HepG2 (cell line): ENCODE measurements around the gene MEIOB. TPM values are rescaled to one million over a fixed set of nuclear protein-coding genes. Genes with fewer than 3 reads are reported as not detected.
A peak's percentile ranks its signal among the peaks of the same experiment; 100 is the strongest.

Experiments used
- GATA4 ChIP-seq: sonication (generic); IDR thresholded peaks from 2 replicates; pipeline ENCODE4 v1.6.1; 2016; ENCODE audit warnings: antibody characterized with exemption, low read depth, borderline replicate concordance
- GZF1 ChIP-seq: sonication (generic); formaldehyde crosslinking; IDR thresholded peaks from 2 replicates; pipeline ENCODE4 v1.5.1; 2020; ENCODE audit warnings: mild to moderate bottlenecking, missing genetic modification reagents
- HDAC1 ChIP-seq: sonication (generic); formaldehyde crosslinking; IDR thresholded peaks from 2 replicates; pipeline ENCODE4 v1.5.1; 2020; ENCODE audit warnings: mild to moderate bottlenecking, missing genetic modification reagents
- HDAC2 ChIP-seq: sonication (generic); formaldehyde crosslinking; IDR thresholded peaks from 2 replicates; pipeline ENCODE4 v1.4.0; 2020; ENCODE audit warnings: missing genetic modification reagents
- PAWR ChIP-seq: sonication (generic); formaldehyde crosslinking; IDR thresholded peaks from 2 replicates; pipeline ENCODE4 v1.4.0; 2020; ENCODE audit warnings: missing genetic modification reagents, mild to moderate bottlenecking, borderline replicate concordance
- SP5 ChIP-seq: IDR thresholded peaks from 2 replicates; pipeline ENCODE4 v1.6.1; 2016; ENCODE audit warnings: low read depth, borderline replicate concordance
- SRY ChIP-seq: sonication (generic); formaldehyde crosslinking; IDR thresholded peaks from 2 replicates; pipeline ENCODE4 v1.8.0; 2022; ENCODE audit warnings: mild to moderate bottlenecking, missing genetic modification reagents
- THAP11 ChIP-seq: IDR thresholded peaks from 2 replicates; pipeline ENCODE4 v1.6.1; 2016; ENCODE audit warnings: missing biosample characterization, missing genetic modification reagents
- XRCC5 ChIP-seq: fragments of 200-400 bp; formaldehyde crosslinking; optimal IDR thresholded peaks from 2 replicates; pipeline ENCODE3; 2017; ENCODE audit warnings: mild to moderate bottlenecking, low read length
- YEATS4 ChIP-seq: sonication (generic); formaldehyde crosslinking; IDR thresholded peaks from 2 replicates; pipeline ENCODE4 v1.4.0; 2020; ENCODE audit warnings: missing genetic modification reagents, borderline replicate concordance
- ZC3H13 ChIP-seq: sonication (generic); formaldehyde crosslinking; IDR thresholded peaks from 2 replicates; pipeline ENCODE4 v1.8.1; 2023; ENCODE audit warnings: mild to moderate bottlenecking, missing genetic modification reagents, moderate library complexity
- ZFY ChIP-seq: sonication (generic); formaldehyde crosslinking; IDR thresholded peaks from 2 replicates; pipeline ENCODE4 v1.4.0; 2020; ENCODE audit warnings: missing genetic modification reagents
- ZNF207 ChIP-seq: fragments of 450-650 bp; IDR thresholded peaks from 2 replicates; pipeline ENCODE4 v1.6.1; 2016; ENCODE audit warnings: antibody characterized with exemption, borderline replicate concordance
- ZNF343 ChIP-seq: sonication (generic); formaldehyde crosslinking; IDR thresholded peaks from 2 replicates; pipeline ENCODE4 v1.4.0; 2020; ENCODE audit warnings: mild to moderate bottlenecking, missing genetic modification reagents
- ZNF574 ChIP-seq: sonication (generic); formaldehyde crosslinking; IDR thresholded peaks from 2 replicates; pipeline ENCODE4 v1.4.0; 2020; ENCODE audit warnings: missing genetic modification reagents
- polyA plus RNA-seq, 8 experiments: library from polyadenylated mRNA; depleted of rRNA in 3 of 8; stranded (reverse) in 7 of 8; unstranded in 1 of 8; fragments of >200 nt; fragmentation: Illumina TruSeq in 4 of 8; extraction: Trizol in 4 of 8; gene quantifications; 2 replicates each; pipeline versions ENCODE4 v1.2.1 to v1.2.3, GENCODE V29; 2011 to 2016; ENCODE audit warnings: low read depth in 4 of 8, missing spikeins in 1 of 8, mixed read lengths in 1 of 8; ENCODE audit not compliant: insufficient read depth in 1 of 8
- total RNA-seq, 5 experiments: library from RNA; depleted of rRNA; stranded (reverse); fragments of >200 nt; fragmentation: Illumina TruSeq; extraction: Trizol; gene quantifications; 2 replicates each; pipeline ENCODE4 v1.2.3, GENCODE V29; 2016; ENCODE audit warnings: low read depth in 1 of 5
- TF ChIP-seq, protein P1 (sequence below): sonication (generic); formaldehyde crosslinking; IDR thresholded peaks from 2 replicates; pipeline ENCODE4 v1.9.0; 2022; ENCODE audit warnings: missing genetic modification reagents, mild to moderate bottlenecking, borderline replicate concordance
- TF ChIP-seq, protein P2 (sequence below), 2 experiments: fragments of 450-650 bp in 1 of 2; sonication (generic) in 1 of 2; formaldehyde crosslinking; IDR thresholded peaks; 2 replicates each; pipeline versions ENCODE4 v1.5.0 to v1.8.0; 2020 to 2022; ENCODE audit warnings: mild to moderate bottlenecking in 1 of 2, missing genetic modification reagents in 1 of 2
- TF ChIP-seq, protein P3 (sequence below): sonication (generic); formaldehyde crosslinking; IDR thresholded peaks from 2 replicates; pipeline ENCODE4 v1.4.0; 2020; ENCODE audit warnings: missing genetic modification reagents
- TF ChIP-seq, protein P4 (sequence below): IDR thresholded peaks from 2 replicates; pipeline ENCODE4 v1.6.1; 2016; ENCODE audit warnings: mild to moderate bottlenecking

The MEIOB gene
- total and polyA plus RNA-seq, 2 of the 13 experiments (the other 11 are each of a cell fraction or from before 2014, with no cell fraction given), result 0.17 TPM; not detected in 1

DNA sequence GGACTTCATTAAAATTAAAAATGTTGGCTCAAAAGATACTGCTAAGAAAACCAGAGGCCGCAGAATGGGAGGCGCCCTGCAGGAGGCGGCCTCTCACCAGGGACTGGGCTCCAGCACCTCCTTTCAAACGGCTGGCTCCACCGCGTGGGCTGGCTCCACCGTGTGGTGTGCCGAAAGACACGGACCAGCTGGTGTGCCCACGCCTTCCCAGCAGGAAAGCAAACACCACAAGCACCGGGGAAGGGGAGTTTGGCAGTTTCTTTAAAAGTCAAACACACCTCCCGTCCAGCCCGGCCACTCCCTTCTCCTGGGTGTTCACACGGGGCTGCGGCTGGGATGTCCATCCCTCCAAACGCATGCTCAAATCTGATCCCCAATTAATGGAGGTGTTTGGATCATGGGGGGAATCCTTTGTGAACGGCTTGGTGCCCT lies 59.2 kb downstream of the MEIOB start (continued):
- TF ChIP-seq, protein P1, sequence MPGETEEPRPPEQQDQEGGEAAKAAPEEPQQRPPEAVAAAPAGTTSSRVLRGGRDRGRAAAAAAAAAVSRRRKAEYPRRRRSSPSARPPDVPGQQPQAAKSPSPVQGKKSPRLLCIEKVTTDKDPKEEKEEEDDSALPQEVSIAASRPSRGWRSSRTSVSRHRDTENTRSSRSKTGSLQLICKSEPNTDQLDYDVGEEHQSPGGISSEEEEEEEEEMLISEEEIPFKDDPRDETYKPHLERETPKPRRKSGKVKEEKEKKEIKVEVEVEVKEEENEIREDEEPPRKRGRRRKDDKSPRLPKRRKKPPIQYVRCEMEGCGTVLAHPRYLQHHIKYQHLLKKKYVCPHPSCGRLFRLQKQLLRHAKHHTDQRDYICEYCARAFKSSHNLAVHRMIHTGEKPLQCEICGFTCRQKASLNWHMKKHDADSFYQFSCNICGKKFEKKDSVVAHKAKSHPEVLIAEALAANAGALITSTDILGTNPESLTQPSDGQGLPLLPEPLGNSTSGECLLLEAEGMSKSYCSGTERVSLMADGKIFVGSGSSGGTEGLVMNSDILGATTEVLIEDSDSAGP, result peak; percentile 23; the same call in 1 of the 2 replicates
- no peak for TF ChIP-seq GZF1 (CRISPR knock-in tag)
- TF ChIP-seq, protein P2, sequence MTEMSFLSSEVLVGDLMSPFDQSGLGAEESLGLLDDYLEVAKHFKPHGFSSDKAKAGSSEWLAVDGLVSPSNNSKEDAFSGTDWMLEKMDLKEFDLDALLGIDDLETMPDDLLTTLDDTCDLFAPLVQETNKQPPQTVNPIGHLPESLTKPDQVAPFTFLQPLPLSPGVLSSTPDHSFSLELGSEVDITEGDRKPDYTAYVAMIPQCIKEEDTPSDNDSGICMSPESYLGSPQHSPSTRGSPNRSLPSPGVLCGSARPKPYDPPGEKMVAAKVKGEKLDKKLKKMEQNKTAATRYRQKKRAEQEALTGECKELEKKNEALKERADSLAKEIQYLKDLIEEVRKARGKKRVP (CRISPR knock-in tag; IDR thresholded peaks at IDR 0.05), result no peak
- no peak for TF ChIP-seq GATA4
- peak; percentile 50; the same call in 1 of the 2 replicates for TF ChIP-seq ZNF574 (CRISPR knock-in tag)
- peak; percentile 36; the same call in 1 of the 2 replicates for TF ChIP-seq HDAC1 (CRISPR knock-in tag)
- TF ChIP-seq, protein P3, sequence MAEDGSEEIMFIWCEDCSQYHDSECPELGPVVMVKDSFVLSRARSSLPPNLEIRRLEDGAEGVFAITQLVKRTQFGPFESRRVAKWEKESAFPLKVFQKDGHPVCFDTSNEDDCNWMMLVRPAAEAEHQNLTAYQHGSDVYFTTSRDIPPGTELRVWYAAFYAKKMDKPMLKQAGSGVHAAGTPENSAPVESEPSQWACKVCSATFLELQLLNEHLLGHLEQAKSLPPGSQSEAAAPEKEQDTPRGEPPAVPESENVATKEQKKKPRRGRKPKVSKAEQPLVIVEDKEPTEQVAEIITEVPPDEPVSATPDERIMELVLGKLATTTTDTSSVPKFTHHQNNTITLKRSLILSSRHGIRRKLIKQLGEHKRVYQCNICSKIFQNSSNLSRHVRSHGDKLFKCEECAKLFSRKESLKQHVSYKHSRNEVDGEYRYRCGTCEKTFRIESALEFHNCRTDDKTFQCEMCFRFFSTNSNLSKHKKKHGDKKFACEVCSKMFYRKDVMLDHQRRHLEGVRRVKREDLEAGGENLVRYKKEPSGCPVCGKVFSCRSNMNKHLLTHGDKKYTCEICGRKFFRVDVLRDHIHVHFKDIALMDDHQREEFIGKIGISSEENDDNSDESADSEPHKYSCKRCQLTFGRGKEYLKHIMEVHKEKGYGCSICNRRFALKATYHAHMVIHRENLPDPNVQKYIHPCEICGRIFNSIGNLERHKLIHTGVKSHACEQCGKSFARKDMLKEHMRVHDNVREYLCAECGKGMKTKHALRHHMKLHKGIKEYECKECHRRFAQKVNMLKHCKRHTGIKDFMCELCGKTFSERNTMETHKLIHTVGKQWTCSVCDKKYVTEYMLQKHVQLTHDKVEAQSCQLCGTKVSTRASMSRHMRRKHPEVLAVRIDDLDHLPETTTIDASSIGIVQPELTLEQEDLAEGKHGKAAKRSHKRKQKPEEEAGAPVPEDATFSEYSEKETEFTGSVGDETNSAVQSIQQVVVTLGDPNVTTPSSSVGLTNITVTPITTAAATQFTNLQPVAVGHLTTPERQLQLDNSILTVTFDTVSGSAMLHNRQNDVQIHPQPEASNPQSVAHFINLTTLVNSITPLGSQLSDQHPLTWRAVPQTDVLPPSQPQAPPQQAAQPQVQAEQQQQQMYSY (CRISPR knock-in tag), result no peak
- no peak for TF ChIP-seq SRY
- peak; percentile 24; the same call in 1 of the 2 replicates for TF ChIP-seq SP5 (CRISPR knock-in tag)
- TF ChIP-seq XRCC5, result peak; percentile 91
- peak; percentile 27; the same call in 1 of the 2 replicates for TF ChIP-seq ZFY (CRISPR knock-in tag)
- TF ChIP-seq ZNF207, result no peak
- TF ChIP-seq, protein P4, sequence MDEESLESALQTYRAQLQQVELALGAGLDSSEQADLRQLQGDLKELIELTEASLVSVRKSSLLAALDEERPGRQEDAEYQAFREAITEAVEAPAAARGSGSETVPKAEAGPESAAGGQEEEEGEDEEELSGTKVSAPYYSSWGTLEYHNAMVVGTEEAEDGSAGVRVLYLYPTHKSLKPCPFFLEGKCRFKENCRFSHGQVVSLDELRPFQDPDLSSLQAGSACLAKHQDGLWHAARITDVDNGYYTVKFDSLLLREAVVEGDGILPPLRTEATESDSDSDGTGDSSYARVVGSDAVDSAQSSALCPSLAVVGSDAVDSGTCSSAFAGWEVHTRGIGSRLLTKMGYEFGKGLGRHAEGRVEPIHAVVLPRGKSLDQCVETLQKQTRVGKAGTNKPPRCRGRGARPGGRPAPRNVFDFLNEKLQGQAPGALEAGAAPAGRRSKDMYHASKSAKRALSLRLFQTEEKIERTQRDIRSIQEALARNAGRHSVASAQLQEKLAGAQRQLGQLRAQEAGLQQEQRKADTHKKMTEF (CRISPR knock-in tag), result peak; percentile 37; the same call in 1 of the 2 replicates
- TF ChIP-seq YEATS4, result 0 out of 2 replicates have a peak, but pooled peaks have one; percentile 18
- no peak for TF ChIP-seq ZNF343 (CRISPR knock-in tag)
- no peak for TF ChIP-seq PAWR (CRISPR knock-in tag)
- peak; percentile 20; the same call in 1 of the 2 replicates for TF ChIP-seq THAP11 (CRISPR knock-in tag)
- peak; percentile 52; the same call in 1 of the 2 replicates for TF ChIP-seq HDAC2 (CRISPR knock-in tag)
- no peak for TF ChIP-seq ZC3H13
